ENCODE data around the gene SLC35F3. TPM values are rescaled to one million over a fixed set of nuclear protein-coding genes. Genes with fewer than 3 reads are reported as not detected.

SLC35F3 gene
- total RNA-seq, 1 experiment from 2014 or later = 22.7 TPM

DNA sequence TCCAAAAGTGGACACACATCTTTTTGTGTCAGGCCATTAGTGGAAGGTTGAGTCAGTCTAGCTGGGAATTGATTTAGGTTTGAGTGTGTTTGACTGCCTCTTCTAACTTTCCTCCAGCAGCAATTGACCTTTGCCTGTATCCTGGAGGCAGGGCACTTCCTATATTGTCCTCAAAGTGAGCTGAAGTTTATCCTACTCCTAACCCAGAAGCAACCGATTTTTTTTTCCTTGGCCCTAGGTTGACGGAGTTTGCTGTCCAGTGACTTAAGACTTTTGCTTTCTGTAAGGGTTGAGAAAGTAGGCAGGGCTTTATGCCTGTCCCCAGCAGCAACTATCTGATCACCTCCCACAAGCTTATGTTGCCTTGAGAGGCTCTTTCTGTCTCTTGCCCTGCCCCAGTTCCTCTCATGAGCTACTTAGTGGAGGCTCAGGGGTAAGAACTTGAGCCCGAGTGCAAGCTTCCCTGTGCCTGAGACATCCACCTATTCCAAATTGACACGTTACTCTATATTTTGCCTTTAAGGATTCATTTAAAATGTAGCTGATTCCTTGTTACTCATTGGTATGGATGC is 30.9 kb downstream of the SLC35F3 start:
- peaks cover 46% of the 10 kb centered on the region for H3K27me3 ChIP-seq (replicated peaks; ENCODE audit: insufficient read depth, low read depth, low read length, poor library complexity)
- intact Hi-C loops (cut with micrococcal nuclease; ENCODE audit: unreplicated experiment) = no loop called here
- TF ChIP-seq CTCF (conservative IDR thresholded peaks at IDR 0.05; ENCODE audit: low read depth, low read length) (no peak), EZH2 (IDR thresholded peaks at IDR 0.05; ENCODE audit: borderline replicate concordance, low read depth, low read length, poor library complexity, severe bottlenecking) (no peak)
- H3K4me1 ChIP-seq (ENCODE audit: insufficient read depth, low read length, poor library complexity, severe bottlenecking) = no peaks in the 10 kb centered on the region
- H3K27ac ChIP-seq (ENCODE audit: low read depth, low read length, poor library complexity, severe bottlenecking) = no peak overlapping the region
- POLR2A ChIA-PET (ENCODE audit: low non-redundant PET) = no interaction called here
- DNase-seq (ENCODE audit: low spot score) = no peak
- H3K4me3 ChIP-seq (ENCODE audit: low read depth, low read length, poor library complexity, severe bottlenecking) = no peak overlapping the region
- H3K9me3 ChIP-seq (ENCODE audit: low read depth, low read length, poor library complexity, severe bottlenecking) = no peaks in the 10 kb centered on the region
- CTCF ChIA-PET = no interaction called here
- no peaks in the 10 kb centered on the region for H3K36me3 ChIP-seq (ENCODE audit: insufficient read depth, low read length, poor library complexity, severe bottlenecking)
- BruUV-seq (replicated peaks) = no TSS peak

DNA sequence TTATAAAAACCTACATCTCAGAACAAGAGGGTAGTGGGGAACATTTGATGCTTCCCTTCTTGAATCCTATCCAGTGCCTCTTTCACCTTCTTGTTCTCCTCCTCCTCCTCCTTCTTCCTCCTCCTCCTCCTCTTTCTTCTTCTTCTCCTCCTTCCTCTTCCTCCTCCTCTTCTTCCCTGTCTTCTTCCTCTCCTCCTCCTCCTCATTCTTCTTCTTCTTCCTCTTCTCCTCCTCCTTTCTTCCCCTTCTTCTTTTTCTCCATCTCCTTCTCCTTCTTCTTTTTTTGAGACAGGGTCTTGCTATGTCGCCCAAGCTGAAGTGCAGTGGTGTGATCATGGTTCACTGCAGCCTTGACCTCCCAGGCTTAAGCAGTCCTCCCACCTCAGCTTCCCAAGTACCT is 31.9 kb downstream of the SLC35F3 start:
- TF ChIP-seq EZH2 (IDR thresholded peaks at IDR 0.05; ENCODE audit: borderline replicate concordance, low read depth, low read length, poor library complexity, severe bottlenecking) = no peak
- intact Hi-C loops (cut with micrococcal nuclease; ENCODE audit: unreplicated experiment) = no loop called here

DNA sequence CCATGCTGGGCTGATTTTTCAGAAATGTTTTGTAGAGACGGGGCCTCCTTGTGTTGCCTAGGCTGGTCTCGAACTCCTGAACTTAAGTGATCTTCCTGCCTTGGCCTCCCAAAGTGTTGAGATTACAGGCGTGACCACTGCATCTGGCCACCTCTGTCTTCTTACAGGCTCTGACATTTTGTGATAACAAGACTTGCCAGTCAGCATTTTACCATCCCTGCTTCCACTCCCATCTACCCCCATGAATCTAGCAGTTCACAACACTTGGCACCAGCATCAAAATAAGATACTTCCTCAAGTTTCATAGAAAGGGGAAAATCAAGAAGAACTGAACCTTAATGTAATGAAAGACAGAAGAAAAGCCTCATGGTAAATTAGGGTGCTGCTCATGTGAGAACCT is 32.4 kb downstream of the SLC35F3 start:
- BruUV-seq (replicated peaks) = no TSS peak
- CTCF ChIA-PET = no interaction called here
- no peak overlapping the region for H3K4me3 ChIP-seq (ENCODE audit: low read depth, low read length, poor library complexity, severe bottlenecking)

More for the DNA sequence above, 31.9 kb downstream of the SLC35F3 start:
- Histone ChIP-seq H3K4me3 (ENCODE audit: low read depth, low read length, poor library complexity, severe bottlenecking) (no peak overlapping the region), H3K36me3 (ENCODE audit: insufficient read depth, low read length, poor library complexity, severe bottlenecking) (no peaks in the 10 kb centered on the region), H3K27me3 (replicated peaks; ENCODE audit: insufficient read depth, low read depth, low read length, poor library complexity) (peaks cover 46% of the 10 kb centered on the region), H3K9me3 (ENCODE audit: low read depth, low read length, poor library complexity, severe bottlenecking) (no peaks in the 10 kb centered on the region), H3K4me1 (ENCODE audit: insufficient read depth, low read length, poor library complexity, severe bottlenecking) (no peaks in the 10 kb centered on the region), H3K27ac (ENCODE audit: low read depth, low read length, poor library complexity, severe bottlenecking) (no peak overlapping the region)
- BruUV-seq (replicated peaks) = no TSS peak
- POLR2A ChIA-PET (ENCODE audit: low non-redundant PET) = no interaction called here
- CTCF ChIA-PET = no interaction called here
- DNase-seq (ENCODE audit: low spot score) = no peak

More for the DNA sequence above, 32.4 kb downstream of the SLC35F3 start:
- no peak for DNase-seq (ENCODE audit: low spot score)
- intact Hi-C loops (cut with micrococcal nuclease; ENCODE audit: unreplicated experiment) = no loop called here
- POLR2A ChIA-PET (ENCODE audit: low non-redundant PET) = no interaction called here
- Histone ChIP-seq H3K9me3 (ENCODE audit: low read depth, low read length, poor library complexity, severe bottlenecking) (no peaks in the 10 kb centered on the region), H3K4me1 (ENCODE audit: insufficient read depth, low read length, poor library complexity, severe bottlenecking) (no peaks in the 10 kb centered on the region), H3K27ac (ENCODE audit: low read depth, low read length, poor library complexity, severe bottlenecking) (no peak overlapping the region), H3K27me3 (replicated peaks; ENCODE audit: insufficient read depth, low read depth, low read length, poor library complexity) (peaks cover 46% of the 10 kb centered on the region), H3K36me3 (ENCODE audit: insufficient read depth, low read length, poor library complexity, severe bottlenecking) (no peaks in the 10 kb centered on the region)
- no peak for TF ChIP-seq CTCF (conservative IDR thresholded peaks at IDR 0.05; ENCODE audit: low read depth, low read length)
- no peak for TF ChIP-seq EZH2 (IDR thresholded peaks at IDR 0.05; ENCODE audit: borderline replicate concordance, low read depth, low read length, poor library complexity, severe bottlenecking)
